K562 treated with DMSO at 1 percent for 24 hours (cell line): ENCODE measurements around the gene HNRNPR. TPM values are rescaled to one million over a fixed set of nuclear protein-coding genes. Genes with fewer than 3 reads are reported as not detected.

Source experiments
- total RNA-seq: library from RNA; unstranded; fragments of 300-600 nt; gene quantifications from 2 replicates; pipeline ENCODE4 v1.2.3, GENCODE V29; 2022; ENCODE audit warnings: low read depth; ENCODE audit not compliant: insufficient read depth

Gene HNRNPR
- 95.1 and 106 TPM in 2 replicates for total RNA-seq

GRCh38 chr1:23344111-23344986 is at the start of gene HNRNPR:
TSS of gene HNRNPR (minus strand) at chr1:23344284. CDS start at chr1:23341008, 3,276 bp downstream.

GRCh38 chr1:23369335-23370013 is 25.4 kb upstream of the HNRNPR start, which contains the start of gene ZNF436:
TSS of gene ZNF436 (minus strand) at chr1:23369836. CDS start at chr1:23368005, 1,831 bp downstream.

Other genes starting within 250 kb of the HNRNPR start
- 12.4 and 13.6 TPM in 2 replicates for gene LUZP1, start 175.4 kb downstream of the HNRNPR start, total RNA-seq
- not detected in 2 replicates for gene HTR1D, start 126.8 kb downstream of the HNRNPR start, total RNA-seq
- 6.3 and 7.5 TPM in 2 replicates for gene ZNF436, start 25.6 kb upstream of the HNRNPR start, total RNA-seq
- gene TCEA3, start 80.5 kb upstream of the HNRNPR start, total RNA-seq: 1.8 and 2.5 TPM in 2 replicates
- gene ASAP3, start 139.9 kb upstream of the HNRNPR start, total RNA-seq: 59.1 and 62.8 TPM in 2 replicates
- gene E2F2, start 186.9 kb upstream of the HNRNPR start, total RNA-seq: 13.9 and 17.3 TPM in 2 replicates
- 531 and 558 TPM in 2 replicates for gene ID3, start 215.2 kb upstream of the HNRNPR start, total RNA-seq